Fibroblast of pulmonary artery (primary cell): ENCODE measurements around the gene SQSTM1.

Experiments
- DNase-seq: peaks from one replicate; pipeline ENCODE4 v3.0.0-alpha.2; 2010; ENCODE audit warnings: low read depth
- H3K4me3 ChIP-seq: replicated peaks from 2 replicates; pipeline ENCODE4 v1.5.1; 2011; ENCODE audit warnings: low read depth, mild to moderate bottlenecking, control low read depth, low read length, moderate library complexity
- CTCF ChIP-seq: IDR thresholded peaks from 2 replicates; pipeline ENCODE4 v1.5.1; 2011; ENCODE audit warnings: mild to moderate bottlenecking, control low read depth, low read length, inconsistent platforms; ENCODE audit errors: missing control alignments

Gene SQSTM1

GRCh38 chr5:179827680-179828079, 7.0 kb downstream of the SQSTM1 start:
- TF ChIP-seq CTCF = no peak
- H3K4me3 ChIP-seq = no peak overlapping the region
- no peak for DNase-seq

GRCh38 chr5:179828756-179829421, 8.2 kb downstream of the SQSTM1 start:
- no peak overlapping the region for H3K4me3 ChIP-seq
- no peak for DNase-seq
- no peak for TF ChIP-seq CTCF

GRCh38 chr5:179829732-179830435, 9.2 kb downstream of the SQSTM1 start:
- no peak for DNase-seq
- no peak overlapping the region for H3K4me3 ChIP-seq
- TF ChIP-seq CTCF = no peak

- H3K4me3 ChIP-seq = no peak overlapping the region
- TF ChIP-seq CTCF = no peak
- no peak for DNase-seq
Observed at GRCh38 chr5:179830818-179831468, 10.2 kb downstream of the SQSTM1 start.

- no peak for TF ChIP-seq CTCF
- no peak overlapping the region for H3K4me3 ChIP-seq
- DNase-seq = no peak
Observed at GRCh38 chr5:179832039-179832745, 11.5 kb downstream of the SQSTM1 start.

GRCh38 chr5:179833056-179833708, 12.5 kb downstream of the SQSTM1 start:
- no peak for TF ChIP-seq CTCF
- DNase-seq = no peak
- H3K4me3 ChIP-seq = no peak overlapping the region
